GM04503 (cell line): ENCODE data around the gene CCDC185.

Source experiments
- DNase-seq: peaks from one replicate; pipeline ENCODE4 v3.0.0-alpha.2; 2012; ENCODE audit warnings: low read depth

Gene CCDC185

DNA sequence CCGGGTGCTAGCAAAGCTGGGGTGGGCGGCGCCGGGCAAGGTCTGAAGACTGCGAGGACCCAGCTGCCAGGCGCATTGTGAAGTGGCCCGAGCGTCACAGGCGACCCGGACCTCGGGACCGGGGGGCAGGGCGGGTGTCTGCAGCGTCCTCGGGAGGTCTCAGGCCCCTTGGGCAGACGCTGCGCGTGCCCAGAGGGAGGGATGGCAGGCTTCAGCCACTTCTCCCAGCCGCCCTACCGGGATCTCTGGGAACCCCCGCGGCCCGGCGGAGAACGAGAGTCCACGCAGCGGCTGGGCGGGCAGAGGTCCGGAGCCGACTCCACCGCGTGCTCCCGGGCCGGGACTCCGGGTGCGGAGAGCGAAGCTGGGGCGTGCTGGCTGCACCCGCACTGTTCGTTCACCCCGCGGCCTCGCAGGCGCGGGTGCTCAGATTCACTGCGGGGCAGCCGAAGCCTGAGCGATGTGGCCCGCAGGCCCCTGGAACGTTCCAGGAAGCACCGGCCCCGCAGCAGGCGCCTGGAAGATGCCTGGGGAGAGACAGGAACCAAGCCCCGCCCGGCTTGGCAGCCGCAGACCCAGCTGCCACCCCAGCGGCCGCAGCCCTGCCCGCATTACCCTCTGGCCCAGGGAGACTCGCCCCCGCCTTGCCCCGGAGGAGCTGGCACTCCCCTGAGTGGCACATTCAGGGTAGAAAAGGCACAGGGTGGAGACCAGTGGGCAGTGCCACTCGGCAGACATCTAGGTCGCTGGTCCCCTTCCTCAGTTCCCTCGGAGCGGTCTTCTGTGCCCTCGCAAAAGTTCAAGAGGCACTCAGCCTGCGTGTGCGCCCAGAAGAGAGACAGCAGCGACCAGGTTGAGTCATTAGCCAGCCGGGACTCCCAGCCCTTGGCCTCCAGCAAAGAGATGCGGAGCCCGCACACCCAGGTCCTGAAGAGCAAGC lies at the start of gene CCDC185:
TSS of gene CCDC185 (plus strand) at position 141 of the 940 bp plus-strand sequence. CDS start at position 202, 61 bp downstream.
- no peak for DNase-seq

DNA sequence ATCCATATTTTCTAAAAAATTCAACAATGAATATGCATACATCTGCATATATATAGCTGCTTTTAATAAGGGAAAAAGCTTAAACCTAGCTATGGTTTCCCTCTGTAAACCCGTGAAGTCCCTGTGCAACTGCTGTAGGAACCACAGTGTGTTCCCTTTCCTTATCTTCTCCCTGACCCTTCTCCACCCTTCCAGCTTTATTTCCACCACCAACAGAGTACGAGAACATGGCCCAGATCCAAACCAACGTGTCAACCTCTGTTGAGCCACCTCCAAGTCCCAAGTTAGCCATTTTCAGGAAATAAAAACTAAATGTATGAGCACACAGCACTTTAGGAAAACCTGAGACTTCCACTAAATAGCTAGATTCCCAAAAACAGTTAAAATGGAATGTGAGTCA lies 49.5 kb upstream of the CCDC185 start:
- DNase-seq, result no peak

GRCh38 chr1:223344491-223344890 lies 48.7 kb upstream of the CCDC185 start:
- no peak for DNase-seq

- no peak for DNase-seq
These were observed 47.5 kb upstream of the CCDC185 start for GRCh38 chr1:223345720-223346119.

DNA sequence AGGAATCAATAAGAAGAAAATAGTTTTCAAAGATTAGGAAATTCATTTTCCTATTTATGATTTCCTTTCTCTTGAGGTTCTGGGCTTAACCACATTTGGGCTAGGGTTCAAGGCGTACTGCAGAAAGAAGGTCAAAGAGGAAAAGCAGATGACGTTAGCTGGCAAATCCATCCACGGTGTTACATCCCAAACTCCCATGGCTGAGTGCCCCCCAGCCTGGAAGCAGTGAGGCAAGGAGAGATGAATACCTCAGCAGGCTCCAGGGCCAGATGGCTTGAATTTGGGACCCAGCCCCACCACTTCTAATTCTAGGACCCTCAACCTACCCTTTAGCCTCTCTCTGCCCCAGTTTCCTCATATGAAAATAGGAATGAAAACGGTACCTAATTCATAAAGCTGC lies 46.9 kb upstream of the CCDC185 start:
- DNase-seq, result no peak

DNA sequence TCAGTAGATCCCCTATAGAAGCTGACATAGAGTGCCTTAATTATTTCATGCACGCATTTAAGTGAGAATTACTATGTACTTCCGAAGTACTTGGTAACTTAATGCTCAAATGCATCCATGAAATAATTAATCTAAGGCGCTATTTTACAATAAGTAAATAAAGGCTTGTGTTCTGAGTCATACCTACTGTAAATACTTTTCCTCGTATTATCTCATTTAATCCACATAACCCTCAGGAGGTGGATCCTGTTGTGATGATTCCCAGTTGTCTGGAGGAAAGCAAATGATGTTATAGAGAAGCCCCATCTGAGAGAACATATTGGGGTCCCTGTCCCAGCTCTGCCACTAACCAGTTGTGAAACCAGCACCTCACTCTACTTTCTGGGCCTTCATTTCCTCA lies 45.6 kb upstream of the CCDC185 start:
- no peak for DNase-seq

- DNase-seq, result no peak
These were observed 44.8 kb upstream of the CCDC185 start for GRCh38 chr1:223348439-223348838.

- no peak for DNase-seq
These were observed 44.0 kb upstream of the CCDC185 start for GRCh38 chr1:223349241-223349640.

DNA sequence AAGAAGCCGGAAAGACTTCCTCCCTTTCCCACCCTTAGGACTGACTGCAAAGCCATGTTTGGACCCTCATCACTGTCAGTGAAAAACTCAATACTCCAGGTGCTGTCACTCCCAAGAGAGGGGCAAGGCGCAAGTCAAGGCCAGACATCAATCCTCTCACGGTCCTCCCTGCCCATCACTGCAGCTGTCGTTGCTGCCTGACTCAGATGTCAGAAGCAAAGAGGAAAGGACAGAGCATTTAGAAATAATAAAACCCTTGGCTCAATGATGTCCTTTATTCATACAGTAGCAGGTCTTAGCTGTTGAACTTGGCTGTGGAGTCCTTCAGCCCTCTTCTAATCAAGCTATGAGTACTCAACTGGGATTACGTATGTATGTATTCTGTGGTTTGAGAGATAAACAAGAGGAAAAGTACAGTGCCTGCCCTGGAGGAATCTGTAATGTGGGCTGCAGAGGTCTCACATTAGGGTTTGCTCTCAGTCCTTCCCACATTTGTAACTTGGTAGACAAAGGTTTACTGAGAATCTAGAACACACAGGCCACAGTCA lies 42.8 kb upstream of the CCDC185 start:
- no peak for DNase-seq

DNA sequence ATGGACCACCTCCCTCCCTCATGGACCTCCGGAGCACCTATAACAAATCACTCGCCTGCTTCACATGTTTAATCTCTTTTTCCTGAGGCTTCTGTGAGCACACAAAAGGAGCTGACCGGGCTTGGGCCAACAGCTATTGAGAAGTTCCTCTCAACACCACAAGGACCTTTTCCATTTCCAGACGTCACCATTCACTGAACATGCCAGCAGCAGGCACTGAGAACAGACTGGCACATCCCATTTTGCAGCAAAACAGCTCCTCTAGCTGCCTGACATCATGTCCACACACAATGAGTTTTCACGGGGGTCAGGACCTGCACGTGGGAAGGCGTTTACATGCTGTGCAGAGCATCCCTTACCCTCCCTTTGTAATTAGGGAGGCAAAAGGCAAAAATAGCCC lies 40.3 kb upstream of the CCDC185 start:
- no peak for DNase-seq

DNA sequence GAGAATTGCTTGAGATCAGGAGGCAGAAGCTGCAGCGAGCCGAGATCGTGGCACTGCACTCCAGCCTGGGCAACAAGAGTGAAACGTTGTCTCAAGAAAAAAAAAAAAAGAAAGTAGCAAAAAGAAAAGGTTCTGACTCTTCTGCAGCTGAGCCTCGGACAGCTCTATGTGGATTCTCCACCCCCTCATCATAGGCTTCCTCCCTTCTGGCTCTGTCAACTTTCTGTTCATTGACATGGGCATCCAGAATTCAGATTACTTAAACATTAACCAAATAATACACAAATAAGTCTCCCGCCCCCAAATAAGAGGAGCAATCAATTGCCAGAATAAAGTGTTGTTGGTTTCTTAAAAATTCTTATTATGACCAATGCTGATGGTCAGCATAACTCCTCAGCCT lies 39.3 kb upstream of the CCDC185 start:
- no peak for DNase-seq

GRCh38 chr1:223355699-223356098 lies 37.5 kb upstream of the CCDC185 start:
- DNase-seq, result no peak

DNA sequence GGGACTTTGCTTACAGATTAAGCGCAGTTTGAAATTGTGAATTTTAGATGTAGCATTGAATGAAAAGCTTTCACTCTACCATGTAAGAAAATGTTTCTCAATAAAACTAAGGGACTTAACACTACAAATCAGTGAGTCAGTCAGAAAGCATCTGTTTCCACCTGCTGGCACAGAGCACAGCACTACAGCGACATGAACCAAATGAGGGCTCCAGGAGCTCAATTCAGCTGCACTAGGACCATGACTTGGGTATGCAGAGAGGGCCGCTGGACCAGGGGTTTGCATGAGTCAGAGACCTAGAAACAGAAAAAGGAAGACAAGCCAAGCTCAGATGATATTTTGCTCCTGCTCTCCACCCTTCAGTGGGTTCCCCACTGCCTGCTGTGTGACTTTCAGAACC lies 34.4 kb upstream of the CCDC185 start:
- no peak for DNase-seq

DNA sequence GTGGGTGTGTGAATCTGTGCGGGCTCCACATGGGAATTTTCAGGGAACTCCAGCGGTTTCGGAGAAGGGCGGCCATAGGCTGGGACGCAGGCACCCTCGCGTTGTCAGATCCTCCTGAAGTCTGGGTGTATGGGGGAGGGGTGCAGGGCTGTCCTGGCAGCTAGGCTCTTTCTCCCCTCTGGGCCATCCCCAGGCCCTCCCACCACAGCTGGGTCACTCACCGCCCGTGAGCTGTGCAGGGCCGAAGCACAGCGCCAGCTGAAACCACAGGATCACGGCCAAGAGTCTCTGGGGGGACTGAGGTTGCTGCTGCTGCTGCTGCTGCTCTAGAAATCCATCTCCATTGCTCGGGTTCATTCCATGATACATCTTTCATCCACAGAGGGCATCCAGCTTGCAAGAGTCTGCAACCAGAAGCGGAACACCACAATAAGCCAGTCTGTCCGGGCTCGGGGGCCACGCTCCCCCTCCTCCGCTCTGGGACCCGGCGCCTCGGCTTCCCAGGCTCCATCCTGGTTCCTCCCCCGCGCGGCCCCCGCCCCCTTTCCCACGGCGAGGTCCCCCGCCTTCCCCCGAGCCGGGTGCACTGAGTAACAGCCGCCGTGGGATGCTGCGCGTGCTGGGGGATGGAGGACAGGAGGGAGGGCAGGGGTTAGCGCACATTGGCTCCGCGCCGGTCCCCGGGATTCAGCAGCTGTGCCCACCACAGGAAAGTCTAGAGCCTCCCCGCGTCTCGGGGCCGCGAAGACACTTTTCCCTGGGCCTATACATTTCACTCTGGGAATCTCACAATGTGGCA lies 30.0 kb upstream of the CCDC185 start:
- no peak for DNase-seq

- DNase-seq, result no peak
These were observed 29.1 kb upstream of the CCDC185 start, which contains the start of gene SUSD4 for GRCh38 chr1:223363856-223364684. TSS of gene SUSD4 (minus strand) at chr1:223364176. CDS start at chr1:223363425, 751 bp downstream.

GRCh38 chr1:223364685-223365382 lies 28.4 kb upstream of the CCDC185 start:
- no peak for DNase-seq

- no peak for DNase-seq
These were observed 19.1 kb upstream of the CCDC185 start for GRCh38 chr1:223374064-223374610.

- no peak for DNase-seq
These were observed 14.5 kb upstream of the CCDC185 start for GRCh38 chr1:223378754-223379153.

DNA sequence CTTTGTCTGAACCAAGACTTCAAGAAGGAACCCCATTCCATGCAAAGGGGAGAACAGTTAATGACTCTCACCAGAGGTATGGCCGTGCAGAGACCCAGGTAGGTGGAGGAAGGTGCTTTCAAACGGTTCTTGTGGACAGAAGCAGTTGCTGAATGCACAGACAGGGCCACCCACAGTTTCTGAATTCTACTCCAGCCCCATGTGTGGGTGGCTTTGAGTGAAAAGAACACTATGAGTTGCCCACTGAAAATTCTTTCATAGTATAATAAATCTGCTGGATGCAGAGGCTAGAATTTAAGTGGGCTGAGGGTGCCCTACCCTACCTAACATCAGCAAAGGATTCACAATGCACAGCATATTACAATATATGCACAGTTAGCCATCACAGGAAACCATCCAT lies 7.2 kb upstream of the CCDC185 start:
- DNase-seq, result no peak

DNA sequence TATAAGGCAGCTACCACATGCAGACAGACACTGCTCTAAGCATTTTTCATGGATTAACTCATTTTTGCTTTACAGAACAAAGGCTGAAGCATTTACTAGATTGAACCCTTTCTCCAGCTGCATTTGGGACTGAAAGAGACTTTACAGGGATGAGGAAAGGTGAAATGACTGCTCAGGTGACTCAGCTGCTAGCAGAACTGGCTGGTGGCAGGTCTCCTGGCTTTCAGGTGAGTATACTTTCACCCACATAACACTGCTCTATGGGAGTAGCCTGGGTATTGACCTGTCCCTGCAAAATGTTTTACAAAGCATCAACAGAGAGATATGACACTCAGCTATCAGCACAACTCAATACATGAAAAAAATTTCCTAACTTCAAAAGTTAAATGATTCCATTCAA lies 2.6 kb upstream of the CCDC185 start:
- no peak for DNase-seq

- DNase-seq, result no peak
These were observed 1.0 kb downstream of the CCDC185 start for GRCh38 chr1:223394242-223394641.
